Gastroesophageal sphincter (tissue), 4 donors: Measurements from ENCODE around the gene PADI4. TPM values are rescaled to one million over a fixed set of nuclear protein-coding genes. Genes with fewer than 3 reads are reported as not detected.
"Not testable (repeated sequence)": the region's sequence is repeated elsewhere in the genome, so short reads cannot be mapped to it uniquely, and the experiment has no call there.

Experiments used
- ATAC-seq: fragments of 150-250 bp; one replicate; pipeline ENCODE4 v1.9.1; 2016; ENCODE audit warnings: mild to moderate bottlenecking, moderate library complexity
- H3K27ac ChIP-seq, 4 donors: fragments of 200-600 bp; sonication (generic) in 3 of 4; 1 replicate in 3 of 4; 2 replicates in 1 of 4; pipeline ENCODE4 v1.5.1; 2016 to 2019
- H3K27me3 ChIP-seq: fragments of 200-600 bp; sonication (generic); one replicate; pipeline ENCODE4 v1.5.1; 2019
- H3K36me3 ChIP-seq, 2 donors: fragments of 200-600 bp; sonication (generic); one replicate each; pipeline ENCODE4 v1.5.1; 2019; ENCODE audit warnings: control low read depth in 1 of 2
- H3K4me1 ChIP-seq, 3 donors: fragments of 200-600 bp; sonication (generic); 1 replicate in 2 of 3; 2 replicates in 1 of 3; pipeline ENCODE4 v1.5.1; 2016 to 2019; ENCODE audit warnings: control low read depth in 2 of 3
- H3K4me3 ChIP-seq, 2 donors: fragments of 200-600 bp; sonication (generic); one replicate each; pipeline ENCODE4 v1.5.1; 2019; ENCODE audit warnings: mild to moderate bottlenecking in 1 of 2, moderate library complexity in 1 of 2
- H3K9me3 ChIP-seq, 3 donors: fragments of 200-600 bp; sonication (generic); one replicate each; pipeline ENCODE4 v1.5.1; 2017 to 2019; ENCODE audit warnings: control low read depth in 2 of 3
- EP300 ChIP-seq: sonication (generic); formaldehyde crosslinking; IDR thresholded peaks from one replicate; pipeline ENCODE4 v1.6.1; 2017; ENCODE audit warnings: antibody characterized with exemption, mild to moderate bottlenecking
- POLR2A ChIP-seq, 2 donors: fragments of 450-650 bp; IDR thresholded peaks; one replicate each; pipeline ENCODE4 v1.6.1; 2017; ENCODE audit warnings: antibody characterized with exemption in 2 of 2, mild to moderate bottlenecking in 2 of 2, moderate library complexity in 1 of 2
- POLR2AphosphoS5 ChIP-seq: sonication (generic); formaldehyde crosslinking; IDR thresholded peaks from one replicate; pipeline ENCODE4 v1.6.1; 2017; ENCODE audit warnings: antibody characterized with exemption
- WGBS, 2 donors: methylation state at CpG; one replicate each; pipeline ENCODE4 v1.1.5; 2018; ENCODE audit warnings: low coverage in 1 of 2; 5-methylcytosine and 5-hydroxymethylcytosine counted together
- total RNA-seq, 4 donors: library from RNA; depleted of rRNA; stranded (reverse); fragments of >200 nt; gene quantifications; one replicate each; pipeline ENCODE4 v1.1.0, GENCODE V29; 2016
- TF ChIP-seq, protein P1 (sequence below), 4 experiments: fragments of 200-600 bp in 2 of 4; fragments of 450-650 bp in 2 of 4; sonication (generic) in 1 of 4; IDR thresholded peaks; one replicate each; pipeline ENCODE4 v1.5.1; 2017 to 2019; ENCODE audit warnings: antibody characterized with exemption in 4 of 4, mild to moderate bottlenecking in 2 of 4, moderate library complexity in 2 of 4

PADI4 gene
- total RNA-seq, 4 donors from 2014 or later: 1.6 TPM; not detected in 3

DNA sequence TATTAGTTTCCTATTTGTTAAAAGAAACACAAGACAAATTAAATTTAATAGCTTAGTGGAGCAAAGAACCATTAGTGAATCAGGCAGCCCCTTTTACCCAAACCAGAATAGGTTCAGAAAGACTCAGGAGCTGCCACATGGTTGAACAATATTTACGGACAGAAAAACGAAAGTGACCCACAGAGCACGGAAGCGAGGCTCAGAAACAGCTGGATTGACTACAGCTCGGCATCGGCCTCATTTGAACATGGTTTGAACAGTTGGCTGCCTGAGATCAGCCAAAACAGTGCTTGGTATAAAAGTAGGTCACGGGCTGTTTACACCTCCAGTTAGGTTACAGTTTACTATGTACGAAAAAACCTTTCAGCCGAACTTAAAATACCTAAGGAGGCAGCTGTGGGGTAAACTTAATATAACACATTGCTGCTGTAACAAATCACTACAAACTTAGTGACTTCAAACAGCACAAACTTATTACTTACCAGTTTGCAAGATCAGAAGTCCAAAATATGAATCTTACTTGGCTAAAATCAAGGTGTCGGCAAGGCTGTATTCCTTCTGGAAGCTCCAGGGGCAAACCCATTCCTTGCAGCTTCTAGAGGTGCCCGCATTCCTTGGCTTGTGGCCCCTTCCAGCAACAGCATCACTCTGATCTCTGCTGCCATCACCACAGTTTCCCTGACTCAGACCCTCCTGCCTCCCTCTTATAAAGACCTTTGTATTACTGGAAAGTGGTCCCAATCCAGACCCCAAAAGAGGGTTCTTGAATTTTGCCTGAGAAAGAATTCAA, 11.8 kb downstream of the PADI4 start:
- ATAC-seq: no peak
- 68 to 83% methylated on average over 4 to 11 of the region's 11 CpGs for WGBS, 2 donors
- no peak overlapping the region for H3K4me3 ChIP-seq
- H3K9me3 ChIP-seq: peaks cover 0 to 13% (median 0%) of the 10 kb centered on the region in 3 donors
- H3K27ac ChIP-seq: no peak overlapping the region
- no peak for TF ChIP-seq EP300
- TF ChIP-seq, protein P1, sequence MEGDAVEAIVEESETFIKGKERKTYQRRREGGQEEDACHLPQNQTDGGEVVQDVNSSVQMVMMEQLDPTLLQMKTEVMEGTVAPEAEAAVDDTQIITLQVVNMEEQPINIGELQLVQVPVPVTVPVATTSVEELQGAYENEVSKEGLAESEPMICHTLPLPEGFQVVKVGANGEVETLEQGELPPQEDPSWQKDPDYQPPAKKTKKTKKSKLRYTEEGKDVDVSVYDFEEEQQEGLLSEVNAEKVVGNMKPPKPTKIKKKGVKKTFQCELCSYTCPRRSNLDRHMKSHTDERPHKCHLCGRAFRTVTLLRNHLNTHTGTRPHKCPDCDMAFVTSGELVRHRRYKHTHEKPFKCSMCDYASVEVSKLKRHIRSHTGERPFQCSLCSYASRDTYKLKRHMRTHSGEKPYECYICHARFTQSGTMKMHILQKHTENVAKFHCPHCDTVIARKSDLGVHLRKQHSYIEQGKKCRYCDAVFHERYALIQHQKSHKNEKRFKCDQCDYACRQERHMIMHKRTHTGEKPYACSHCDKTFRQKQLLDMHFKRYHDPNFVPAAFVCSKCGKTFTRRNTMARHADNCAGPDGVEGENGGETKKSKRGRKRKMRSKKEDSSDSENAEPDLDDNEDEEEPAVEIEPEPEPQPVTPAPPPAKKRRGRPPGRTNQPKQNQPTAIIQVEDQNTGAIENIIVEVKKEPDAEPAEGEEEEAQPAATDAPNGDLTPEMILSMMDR (IDR thresholded peaks at IDR 0.05): no peak
- TF ChIP-seq POLR2A (IDR thresholded peaks at IDR 0.05): no peak
- TF ChIP-seq POLR2AphosphoS5: no peak
- H3K4me1 ChIP-seq: no peaks in the 10 kb centered on the region
- H3K36me3 ChIP-seq: no peaks in the 10 kb centered on the region
- H3K27me3 ChIP-seq: peaks cover 35% of the 10 kb centered on the region

DNA sequence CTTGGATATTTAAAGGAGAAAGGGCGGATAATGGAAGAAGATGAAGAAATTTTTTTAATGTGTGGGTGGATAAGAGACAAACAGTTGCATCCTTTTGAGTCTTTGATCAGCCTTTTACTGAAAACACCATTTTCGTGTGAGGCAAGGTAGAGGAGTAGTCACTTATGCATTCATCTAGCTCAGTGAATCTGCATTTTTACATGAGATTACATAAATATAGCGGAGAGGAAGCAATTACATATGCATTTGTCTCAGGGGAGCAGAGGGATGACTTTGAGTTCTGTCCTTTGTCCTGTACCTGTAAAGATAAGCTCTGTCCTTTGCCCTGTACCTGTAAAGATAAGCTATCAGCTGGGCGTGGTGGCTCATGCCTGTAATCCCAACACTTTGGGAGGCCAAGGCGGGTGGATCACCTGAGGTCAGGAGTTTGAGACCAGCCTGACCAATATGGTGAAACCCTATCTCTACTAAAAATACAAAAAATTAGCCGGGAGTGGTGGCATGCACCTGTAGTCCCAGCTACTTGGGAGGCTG, 13.9 kb downstream of the PADI4 start:
- H3K4me3 ChIP-seq, ATAC-seq, H3K27ac ChIP-seq, H3K36me3 ChIP-seq, H3K4me1 ChIP-seq: not testable (repeated sequence)
- H3K9me3 ChIP-seq: peaks cover 0 to 13% (median 0%) of the 10 kb centered on the region in 3 donors
- 70 to 75% methylated on average over 4 to 5 of the region's 6 CpGs for WGBS, 2 donors
- peaks cover 16% of the 10 kb centered on the region for H3K27me3 ChIP-seq

DNA sequence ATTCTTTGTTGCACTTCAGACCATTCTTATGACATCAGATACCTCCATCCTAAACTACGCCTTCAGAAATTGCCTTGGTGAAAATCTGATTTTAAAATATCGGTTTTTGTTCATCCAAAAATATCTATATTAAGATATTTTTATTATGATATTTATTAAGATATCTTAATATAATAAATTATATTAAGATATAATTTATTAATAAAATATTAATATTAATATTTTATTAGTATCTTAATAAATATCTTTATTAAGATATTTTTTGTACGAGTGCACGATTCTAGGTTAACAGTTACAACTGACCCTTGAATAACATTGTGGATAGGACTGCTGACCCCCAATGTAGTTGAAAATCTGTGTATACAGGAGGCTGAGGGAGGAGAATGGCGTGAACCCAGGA, 20.9 kb downstream of the PADI4 start:
- Histone ChIP-seq H3K4me1 (no peaks in the 10 kb centered on the region), H3K27ac (no peak overlapping the region), H3K27me3 (peaks cover 43% of the 10 kb centered on the region), H3K36me3 (no peaks in the 10 kb centered on the region), H3K4me3 (no peak overlapping the region), H3K9me3 (peaks cover 0 to 13% (median 0%) of the 10 kb centered on the region in 3 donors)
- TF ChIP-seq, protein P1 (IDR thresholded peaks at IDR 0.05): no peak
- TF ChIP-seq EP300 (no peak), POLR2A (IDR thresholded peaks at IDR 0.05) (no peak), POLR2AphosphoS5 (no peak)
- no peak for ATAC-seq
- WGBS, 2 donors: 67 to 79% methylated on average over 4 to 5 of the region's 5 CpGs

DNA sequence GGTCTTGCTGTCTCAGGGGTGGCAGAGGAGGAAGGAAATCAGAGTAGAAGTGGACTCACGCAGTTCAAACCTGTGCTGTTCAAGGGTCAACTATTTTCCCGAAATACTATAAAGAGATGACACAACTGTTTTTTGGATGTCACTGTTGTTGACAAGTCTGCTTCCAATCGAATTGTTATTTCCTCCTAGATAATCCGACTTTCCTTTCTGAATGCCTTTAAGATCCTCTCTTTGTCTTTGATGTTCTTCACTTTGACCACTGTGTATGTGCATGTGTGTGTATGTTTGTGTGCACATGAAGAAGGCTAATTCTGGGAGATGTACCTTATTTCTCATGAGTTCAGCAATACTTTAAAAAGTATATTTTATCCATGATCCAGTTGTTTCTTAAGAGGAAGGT, 21.6 kb downstream of the PADI4 start:
- ATAC-seq: no peak
- H3K4me3 ChIP-seq: no peak overlapping the region
- 69 to 79% methylated on average over 3 to 4 of the region's 4 CpGs for WGBS, 2 donors
- no peaks in the 10 kb centered on the region for H3K36me3 ChIP-seq
- no peak for TF ChIP-seq POLR2AphosphoS5
- no peak overlapping the region for H3K27ac ChIP-seq
- peaks cover 0 to 14% (median 0%) of the 10 kb centered on the region in 3 donors for H3K9me3 ChIP-seq
- peaks cover 48% of the 10 kb centered on the region for H3K27me3 ChIP-seq
- no peaks in the 10 kb centered on the region for H3K4me1 ChIP-seq

DNA sequence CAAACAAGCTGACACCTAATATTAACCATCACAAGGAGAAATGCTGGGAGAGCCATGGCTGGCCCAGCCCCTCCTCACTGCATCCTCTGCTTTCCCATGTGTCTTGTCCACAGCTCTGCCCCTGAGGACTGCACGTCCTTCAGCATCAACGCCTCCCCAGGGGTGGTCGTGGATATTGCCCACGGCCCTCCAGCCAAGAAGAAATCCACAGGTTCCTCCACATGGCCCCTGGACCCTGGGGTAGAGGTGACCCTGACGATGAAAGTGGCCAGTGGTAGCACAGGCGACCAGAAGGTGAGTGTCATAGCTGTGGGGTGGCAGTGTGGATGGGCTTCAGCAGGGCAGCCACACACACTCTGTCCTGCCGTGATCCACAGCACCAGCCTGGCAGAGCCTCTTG, 22.9 kb downstream of the PADI4 start:
- Histone ChIP-seq H3K27ac (no peak overlapping the region), H3K4me3 (no peak overlapping the region), H3K27me3 (peaks cover 60% of the 10 kb centered on the region), H3K36me3 (no peaks in the 10 kb centered on the region), H3K9me3 (peaks cover 0 to 14% (median 0%) of the 10 kb centered on the region in 3 donors), H3K4me1 (no peaks in the 10 kb centered on the region)
- WGBS, 2 donors: 40 to 69% methylated on average over 1 to 3 of the region's 7 CpGs
- no peak for TF ChIP-seq POLR2AphosphoS5
- no peak for ATAC-seq

DNA sequence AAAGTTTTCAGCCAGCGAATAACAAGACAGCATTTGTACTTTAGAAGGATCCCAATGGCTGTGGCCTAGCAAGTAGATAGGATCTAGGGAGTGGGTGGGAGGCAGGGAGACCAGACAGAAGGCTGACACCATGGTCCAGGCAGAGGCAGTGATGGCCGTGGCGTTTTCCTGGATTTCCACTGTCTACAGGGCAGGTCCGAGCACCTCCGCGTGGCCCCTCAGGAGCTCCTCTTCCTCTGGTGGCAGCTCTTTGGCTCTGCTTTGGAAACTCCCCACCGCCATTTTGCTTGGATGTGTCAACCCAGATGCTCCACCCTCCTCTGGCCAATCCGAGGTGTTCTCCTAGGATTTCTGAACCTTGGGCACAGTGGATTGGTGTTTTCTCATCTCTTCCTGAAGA, 25.1 kb downstream of the PADI4 start:
- Histone ChIP-seq H3K27ac (no peak overlapping the region), H3K4me1 (no peaks in the 10 kb centered on the region), H3K9me3 (peaks cover 0 to 14% (median 0%) of the 10 kb centered on the region in 3 donors), H3K4me3 (no peak overlapping the region), H3K27me3 (peaks cover 73% of the 10 kb centered on the region), H3K36me3 (no peaks in the 10 kb centered on the region)
- no peak for ATAC-seq
- TF ChIP-seq EP300 (no peak), POLR2AphosphoS5 (no peak)
- 93% methylated on average over 3 to 8 of the region's 8 CpGs for WGBS, 2 donors
